Measurements from ENCODE around the gene PNCK. TPM values are rescaled to one million over a fixed set of nuclear protein-coding genes. Genes with fewer than 3 reads are reported as not detected.

PNCK gene
- total RNA-seq, 1 donor from 2014 or later: not detected

DNA sequence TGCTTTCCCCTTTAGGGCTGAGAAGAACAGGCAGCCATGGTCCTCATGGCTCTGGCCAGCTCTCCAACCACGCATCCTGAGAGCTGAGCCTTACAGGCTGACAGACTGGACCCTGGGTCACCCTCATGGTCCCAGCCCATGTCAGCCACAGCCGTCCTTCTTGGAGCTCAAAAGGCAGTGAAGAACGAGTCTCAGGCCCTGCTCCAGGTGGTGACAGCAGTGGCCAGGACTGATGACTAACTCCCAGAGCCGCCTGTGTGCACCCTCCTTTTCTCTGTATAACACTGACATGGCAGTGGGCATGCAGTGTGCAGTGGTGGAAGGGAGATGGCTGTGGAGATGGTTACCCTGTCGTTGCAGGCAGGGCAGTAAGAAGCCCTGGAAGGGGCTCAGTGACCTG is 36.9 kb downstream of the PNCK start:
- intact Hi-C loops (cut with micrococcal nuclease): no loop called here
- Mint-ChIP-seq H3K4me3 (no peak overlapping the region), H3K27ac (no peak overlapping the region), H3K36me3 (ENCODE audit: low read depth) (no peaks in the 10 kb centered on the region), H3K9me3 (no peaks in the 10 kb centered on the region), H3K27me3 (ENCODE audit: insufficient read depth) (peaks cover 4% of the 10 kb centered on the region), H3K4me1 (ENCODE audit: low read depth) (no peaks in the 10 kb centered on the region)
- DNase-seq (ENCODE audit: low spot score): no peak

DNA sequence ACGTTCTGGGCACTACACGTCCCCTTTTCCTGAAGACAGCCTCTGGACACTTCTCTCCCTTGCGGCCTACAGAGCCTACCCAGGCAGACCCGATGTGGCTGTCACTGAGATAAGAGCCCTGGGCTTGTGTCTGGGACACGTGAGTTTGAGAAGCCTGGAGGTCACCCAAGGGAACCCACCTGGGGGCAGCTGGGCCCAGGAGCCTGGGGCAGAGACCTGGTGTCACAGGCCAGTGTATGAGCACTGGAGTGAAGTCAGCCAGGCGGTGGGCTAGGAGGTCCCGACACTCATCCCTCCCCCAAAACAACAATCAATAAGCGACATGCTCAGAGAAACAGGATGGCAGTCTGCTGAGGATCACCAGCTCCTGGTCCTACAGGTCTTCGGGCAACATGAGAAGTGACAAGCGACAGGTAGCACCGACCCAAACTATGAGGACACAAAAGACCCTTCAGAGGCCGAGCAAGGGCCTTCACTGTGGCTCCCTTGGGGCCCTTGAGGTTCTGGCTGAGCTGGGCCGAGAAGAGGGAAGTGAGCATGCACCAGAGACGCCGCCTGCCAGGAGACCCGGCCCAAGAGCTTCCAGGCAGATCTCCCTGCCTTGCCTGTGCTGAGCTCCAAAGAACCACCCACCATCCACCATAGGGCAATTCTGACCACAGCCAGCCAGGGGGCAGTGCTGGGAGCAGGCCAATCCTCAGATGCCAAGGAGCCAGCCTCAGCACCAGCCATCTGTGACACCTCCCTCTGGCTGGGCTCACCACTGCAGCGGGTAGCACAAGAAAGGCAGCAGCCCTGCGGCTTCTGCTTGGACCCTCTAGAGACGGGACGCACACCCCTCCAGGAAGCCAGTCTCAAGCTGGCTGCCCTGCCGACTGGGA is 37.6 kb downstream of the PNCK start:
- no peaks in the 10 kb centered on the region for H3K36me3 Mint-ChIP-seq (ENCODE audit: low read depth)
- intact Hi-C loops (cut with micrococcal nuclease): no loop called here
- H3K27me3 Mint-ChIP-seq (ENCODE audit: insufficient read depth): peaks cover 3% of the 10 kb centered on the region
- H3K27ac Mint-ChIP-seq: no peak overlapping the region
- no peak for DNase-seq (ENCODE audit: low spot score)
- H3K4me1 Mint-ChIP-seq (ENCODE audit: low read depth): no peaks in the 10 kb centered on the region
- H3K4me3 Mint-ChIP-seq: no peak overlapping the region
- H3K9me3 Mint-ChIP-seq: no peaks in the 10 kb centered on the region

DNA sequence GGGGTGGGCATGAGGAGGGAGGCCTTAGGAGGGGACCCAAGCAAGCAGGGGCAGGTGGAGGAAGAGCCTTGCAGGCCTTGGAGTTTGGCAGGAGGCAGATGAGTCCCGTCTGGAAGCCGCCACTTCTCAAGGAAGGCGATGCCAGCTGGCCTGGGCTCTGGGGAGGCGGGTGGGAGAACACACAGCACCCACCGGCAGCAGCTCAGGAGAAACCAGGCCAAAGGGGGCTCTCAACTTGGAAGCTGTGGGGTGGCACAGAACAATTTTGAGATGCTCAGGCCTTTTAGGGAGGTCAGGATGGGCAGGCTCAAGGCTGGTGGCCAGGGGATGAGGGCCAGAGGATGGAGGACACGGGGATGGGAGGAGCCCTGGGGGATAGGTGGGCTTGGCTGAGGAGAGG is 38.2 kb downstream of the PNCK start:
- Mint-ChIP-seq H3K4me3 (no peak overlapping the region), H3K9me3 (no peaks in the 10 kb centered on the region), H3K36me3 (ENCODE audit: low read depth) (no peaks in the 10 kb centered on the region), H3K4me1 (ENCODE audit: low read depth) (no peaks in the 10 kb centered on the region), H3K27ac (no peak overlapping the region), H3K27me3 (ENCODE audit: insufficient read depth) (peaks cover 6% of the 10 kb centered on the region)
- intact Hi-C loops (cut with micrococcal nuclease): no loop called here
- no peak for DNase-seq (ENCODE audit: low spot score)

DNA sequence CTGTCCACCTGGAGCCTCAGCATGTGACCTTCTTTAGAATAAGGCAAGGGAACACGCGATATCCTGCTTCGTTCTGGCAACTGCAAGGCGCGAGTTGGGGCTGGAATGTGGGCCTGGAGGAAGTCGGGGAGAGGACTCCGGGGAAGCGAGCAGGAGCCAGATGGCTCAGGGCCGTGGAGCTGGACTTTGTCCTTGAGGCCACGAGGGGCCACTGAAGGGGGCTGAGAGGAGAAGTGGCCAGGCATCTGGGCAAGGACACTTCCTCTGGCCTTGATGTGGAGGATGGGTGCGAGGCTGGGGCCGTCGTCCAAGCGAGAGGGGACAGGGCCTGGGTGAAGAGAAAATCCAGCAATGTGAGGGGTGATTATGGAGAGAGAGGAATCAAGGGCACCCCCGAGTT is 38.8 kb downstream of the PNCK start:
- intact Hi-C loops (cut with micrococcal nuclease): no loop called here
- no peaks in the 10 kb centered on the region for H3K9me3 Mint-ChIP-seq
- no peaks in the 10 kb centered on the region for H3K4me1 Mint-ChIP-seq (ENCODE audit: low read depth)
- H3K27ac Mint-ChIP-seq: no peak overlapping the region
- no peak overlapping the region for H3K4me3 Mint-ChIP-seq
- H3K27me3 Mint-ChIP-seq (ENCODE audit: insufficient read depth): peaks cover 6% of the 10 kb centered on the region
- no peak for DNase-seq (ENCODE audit: low spot score)
- H3K36me3 Mint-ChIP-seq (ENCODE audit: low read depth): no peaks in the 10 kb centered on the region

- Mint-ChIP-seq H3K27ac (no peak overlapping the region), H3K4me3 (no peak overlapping the region), H3K9me3 (no peaks in the 10 kb centered on the region), H3K36me3 (ENCODE audit: low read depth) (no peaks in the 10 kb centered on the region), H3K27me3 (ENCODE audit: insufficient read depth) (peaks cover 6% of the 10 kb centered on the region), H3K4me1 (ENCODE audit: low read depth) (no peaks in the 10 kb centered on the region)
- no peak for DNase-seq (ENCODE audit: low spot score)
- intact Hi-C loops (cut with micrococcal nuclease): no loop called here
Observed at GRCh38 chrX:153634236-153634635, 39.4 kb downstream of the PNCK start.

DNA sequence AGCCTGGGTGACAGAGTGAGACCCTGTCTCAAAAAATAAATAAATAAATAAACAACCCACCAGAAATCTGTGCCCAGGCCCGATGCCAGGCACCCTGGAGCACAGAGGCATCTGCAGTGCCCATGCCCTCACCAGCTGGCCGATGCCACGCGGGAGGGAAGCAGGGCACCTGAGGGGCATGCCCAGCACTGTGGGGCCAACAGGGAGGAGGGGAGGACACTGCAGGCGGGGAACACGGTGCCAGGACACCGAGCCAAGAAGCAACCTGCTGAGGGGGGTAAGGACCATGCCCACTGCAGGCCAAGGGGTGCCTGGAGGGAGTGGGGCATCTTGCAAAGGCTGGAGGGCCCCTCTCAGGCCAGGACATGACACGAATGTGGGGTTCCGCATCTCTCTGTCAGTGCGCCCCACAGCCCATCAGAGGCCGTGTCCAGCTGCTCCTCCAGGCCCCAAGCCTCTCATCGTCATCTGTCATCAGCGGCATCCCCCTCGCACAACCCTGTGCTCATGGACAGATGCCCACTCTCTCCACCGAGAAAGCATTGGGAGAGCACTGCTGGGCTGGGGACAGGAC is 39.9 kb downstream of the PNCK start:
- DNase-seq (ENCODE audit: low spot score): no peak
- Mint-ChIP-seq H3K36me3 (ENCODE audit: low read depth) (no peaks in the 10 kb centered on the region), H3K9me3 (no peaks in the 10 kb centered on the region), H3K4me3 (no peak overlapping the region), H3K4me1 (ENCODE audit: low read depth) (no peaks in the 10 kb centered on the region), H3K27ac (no peak overlapping the region), H3K27me3 (ENCODE audit: insufficient read depth) (peaks cover 6% of the 10 kb centered on the region)
- intact Hi-C loops (cut with micrococcal nuclease): no loop called here

GRCh38 chrX:153633048-153633447 is 40.6 kb downstream of the PNCK start:
- H3K27ac Mint-ChIP-seq: no peak overlapping the region
- H3K4me1 Mint-ChIP-seq (ENCODE audit: low read depth): no peaks in the 10 kb centered on the region
- intact Hi-C loops (cut with micrococcal nuclease): no loop called here

GRCh38 chrX:153632595-153632946 is 41.0 kb downstream of the PNCK start:
- H3K27me3 Mint-ChIP-seq (ENCODE audit: insufficient read depth): peaks cover 6% of the 10 kb centered on the region
- intact Hi-C loops (cut with micrococcal nuclease): no loop called here
- no peaks in the 10 kb centered on the region for H3K36me3 Mint-ChIP-seq (ENCODE audit: low read depth)
- H3K4me3 Mint-ChIP-seq: no peak overlapping the region
- no peak for DNase-seq (ENCODE audit: low spot score)
- H3K4me1 Mint-ChIP-seq (ENCODE audit: low read depth): no peaks in the 10 kb centered on the region
- no peak overlapping the region for H3K27ac Mint-ChIP-seq
- no peaks in the 10 kb centered on the region for H3K9me3 Mint-ChIP-seq

More at GRCh38 chrX:153633048-153633447, 40.6 kb downstream of the PNCK start:
- no peaks in the 10 kb centered on the region for H3K36me3 Mint-ChIP-seq (ENCODE audit: low read depth)
- no peak overlapping the region for H3K4me3 Mint-ChIP-seq
- DNase-seq (ENCODE audit: low spot score): no peak
- H3K9me3 Mint-ChIP-seq: no peaks in the 10 kb centered on the region
- peaks cover 6% of the 10 kb centered on the region for H3K27me3 Mint-ChIP-seq (ENCODE audit: insufficient read depth)

DNA sequence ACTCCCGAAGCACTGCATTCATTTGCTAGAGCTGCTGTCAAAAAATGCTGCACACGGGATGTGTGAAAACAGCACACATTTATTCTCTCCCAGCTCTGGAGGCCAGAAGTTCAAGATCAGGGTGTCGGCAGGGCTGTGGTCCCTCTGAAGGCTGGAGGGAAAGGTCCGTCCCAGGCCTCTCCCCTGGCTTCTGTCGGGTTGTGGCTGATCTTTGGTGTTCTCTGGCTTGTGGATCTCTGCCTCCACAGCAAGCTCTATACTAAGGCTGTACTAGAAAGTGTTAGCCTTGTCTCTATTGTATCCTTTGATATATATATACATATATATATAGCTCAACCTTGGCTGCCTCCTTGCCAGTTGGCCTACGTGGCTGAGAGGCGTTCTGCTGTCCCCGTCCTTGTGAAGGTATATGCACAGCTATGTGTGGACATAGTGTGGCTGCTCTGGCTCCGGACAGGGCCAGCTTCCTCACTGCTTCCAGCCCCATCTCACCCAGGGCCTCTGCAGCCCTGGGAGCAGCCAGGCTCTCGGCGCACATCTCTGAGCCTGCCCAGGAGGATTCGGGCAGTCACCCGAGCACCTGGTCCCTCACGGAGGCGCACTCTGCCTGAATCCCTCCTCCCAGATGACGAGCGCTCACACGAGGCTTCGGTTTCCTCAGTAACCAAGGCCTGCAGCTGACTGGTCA is 41.6 kb downstream of the PNCK start:
- Mint-ChIP-seq H3K36me3 (ENCODE audit: low read depth) (no peaks in the 10 kb centered on the region), H3K4me3 (no peak overlapping the region), H3K9me3 (no peaks in the 10 kb centered on the region), H3K4me1 (ENCODE audit: low read depth) (no peaks in the 10 kb centered on the region), H3K27ac (no peak overlapping the region), H3K27me3 (ENCODE audit: insufficient read depth) (peaks cover 6% of the 10 kb centered on the region)
- intact Hi-C loops (cut with micrococcal nuclease): no loop called here
- DNase-seq (ENCODE audit: low spot score): no peak

DNA sequence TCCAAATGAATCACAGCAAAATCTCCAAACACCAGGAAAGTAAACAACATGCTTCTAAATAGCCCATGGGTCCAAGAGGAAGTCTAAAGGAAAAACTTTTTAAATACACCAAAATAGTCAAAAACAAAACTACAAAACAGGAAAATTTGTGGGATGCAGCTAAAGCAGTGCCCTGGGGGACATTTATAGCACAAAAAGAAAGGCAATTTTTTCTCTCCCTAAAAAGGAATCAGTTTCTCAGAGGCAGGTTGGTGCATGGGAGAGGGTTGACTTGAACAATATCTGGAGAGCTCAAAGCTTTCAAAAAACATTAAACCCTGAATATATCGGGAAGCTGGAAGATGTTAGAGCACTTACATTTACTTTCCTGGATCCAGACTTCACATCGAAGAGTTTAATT is 42.3 kb downstream of the PNCK start:
- H3K9me3 Mint-ChIP-seq: no peaks in the 10 kb centered on the region
- intact Hi-C loops (cut with micrococcal nuclease): no loop called here
- no peaks in the 10 kb centered on the region for H3K36me3 Mint-ChIP-seq (ENCODE audit: low read depth)
- peaks cover 6% of the 10 kb centered on the region for H3K27me3 Mint-ChIP-seq (ENCODE audit: insufficient read depth)
- no peak overlapping the region for H3K4me3 Mint-ChIP-seq
- H3K27ac Mint-ChIP-seq: no peak overlapping the region
- no peak for DNase-seq (ENCODE audit: low spot score)
- no peaks in the 10 kb centered on the region for H3K4me1 Mint-ChIP-seq (ENCODE audit: low read depth)

- no peaks in the 10 kb centered on the region for H3K9me3 Mint-ChIP-seq
Observed at GRCh38 chrX:153628665-153629064, 44.9 kb downstream of the PNCK start.

DNA sequence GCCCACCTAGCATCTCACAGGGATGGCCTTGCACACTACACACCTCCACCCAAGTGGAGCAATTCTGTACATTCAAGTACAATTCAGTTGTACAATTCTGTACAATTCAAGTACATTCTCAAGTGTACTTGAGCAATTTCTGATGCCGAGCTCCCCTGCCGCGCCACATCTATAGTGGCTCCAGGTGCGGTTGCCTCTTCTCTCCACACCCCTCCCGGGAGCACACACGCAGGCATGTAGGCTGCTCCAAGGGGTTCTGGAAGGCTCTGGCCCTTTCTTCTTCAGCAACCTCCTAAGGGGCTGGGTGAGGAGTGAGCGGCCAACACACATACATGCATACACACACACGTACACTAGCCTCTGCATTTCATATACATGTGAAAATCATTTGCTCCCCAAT is 45.5 kb downstream of the PNCK start:
- H3K4me3 Mint-ChIP-seq: no peak overlapping the region
- H3K9me3 Mint-ChIP-seq: no peaks in the 10 kb centered on the region
- peaks cover 6% of the 10 kb centered on the region for H3K27me3 Mint-ChIP-seq (ENCODE audit: insufficient read depth)
- no peak overlapping the region for H3K27ac Mint-ChIP-seq
- intact Hi-C loops (cut with micrococcal nuclease): no loop called here
- no peaks in the 10 kb centered on the region for H3K4me1 Mint-ChIP-seq (ENCODE audit: low read depth)
- no peaks in the 10 kb centered on the region for H3K36me3 Mint-ChIP-seq (ENCODE audit: low read depth)
- no peak for DNase-seq (ENCODE audit: low spot score)

More at GRCh38 chrX:153628665-153629064, 44.9 kb downstream of the PNCK start:
- DNase-seq (ENCODE audit: low spot score): no peak
- H3K36me3 Mint-ChIP-seq (ENCODE audit: low read depth): no peaks in the 10 kb centered on the region
- no peak overlapping the region for H3K27ac Mint-ChIP-seq
- no peak overlapping the region for H3K4me3 Mint-ChIP-seq
- intact Hi-C loops (cut with micrococcal nuclease): no loop called here
- H3K4me1 Mint-ChIP-seq (ENCODE audit: low read depth): no peaks in the 10 kb centered on the region
- peaks cover 6% of the 10 kb centered on the region for H3K27me3 Mint-ChIP-seq (ENCODE audit: insufficient read depth)

DNA sequence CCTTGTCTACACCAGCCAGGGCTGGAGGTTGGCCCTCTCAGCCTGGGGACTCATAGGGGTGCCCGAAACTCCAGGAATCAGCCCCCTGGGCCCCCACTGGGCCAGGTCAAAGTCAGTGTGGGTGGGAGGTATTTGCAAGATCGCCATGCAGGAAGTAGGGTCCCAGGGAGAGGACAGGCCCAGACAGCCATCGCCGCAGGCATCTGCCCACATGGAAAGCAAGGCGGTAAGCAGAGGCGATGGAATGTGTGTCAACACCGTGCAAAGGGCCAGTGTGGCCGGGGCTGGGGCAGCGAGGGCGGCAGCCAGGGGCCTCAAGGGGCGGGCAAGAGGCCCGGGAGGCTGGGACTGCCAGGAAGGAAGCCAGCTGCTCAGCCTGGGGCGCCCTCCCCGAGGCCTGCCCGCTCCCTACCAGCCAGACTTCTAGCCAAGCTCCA is 45.9 kb downstream of the PNCK start:
- H3K36me3 Mint-ChIP-seq (ENCODE audit: low read depth): no peaks in the 10 kb centered on the region
- no peak overlapping the region for H3K4me3 Mint-ChIP-seq
- H3K27me3 Mint-ChIP-seq (ENCODE audit: insufficient read depth): peaks cover 6% of the 10 kb centered on the region
- intact Hi-C loops (cut with micrococcal nuclease): no loop called here
- no peak for DNase-seq (ENCODE audit: low spot score)
- H3K4me1 Mint-ChIP-seq (ENCODE audit: low read depth): no peaks in the 10 kb centered on the region
- H3K9me3 Mint-ChIP-seq: no peaks in the 10 kb centered on the region
- H3K27ac Mint-ChIP-seq: no peak overlapping the region
